Measurements from ENCODE around the gene TSSK6.

TSSK6 gene

DNA sequence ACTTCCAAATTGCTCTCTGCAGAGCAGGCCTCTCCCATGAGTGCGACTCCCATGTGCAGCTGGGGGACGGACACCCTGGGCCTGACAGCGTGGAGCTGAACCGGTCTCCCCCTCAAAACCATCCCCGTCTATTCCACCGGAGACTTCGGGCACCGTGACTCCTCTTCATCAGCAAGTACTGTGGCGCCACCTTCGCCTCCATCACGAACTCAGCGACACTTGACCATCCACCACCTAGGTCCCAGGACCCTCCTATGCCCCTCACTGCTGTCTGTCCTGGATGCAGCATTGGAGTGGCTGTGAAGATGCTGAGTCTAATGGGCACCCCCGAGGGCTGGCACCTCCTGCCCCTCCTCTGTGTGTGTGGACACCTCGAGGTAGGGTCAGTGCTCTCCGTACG lies 43.3 kb upstream of the TSSK6 start:
- no peaks in the 10 kb centered on the region for H3K4me1 Mint-ChIP-seq
- peaks cover 14% of the 10 kb centered on the region for H3K36me3 Mint-ChIP-seq (ENCODE audit: low read depth)
- no peak overlapping the region for H3K27ac Mint-ChIP-seq
- no peak overlapping the region for H3K4me3 Mint-ChIP-seq
- no peaks in the 10 kb centered on the region for H3K27me3 Mint-ChIP-seq (ENCODE audit: low read depth)
- no peaks in the 10 kb centered on the region for H3K9me3 Mint-ChIP-seq
- TF ChIP-seq CTCF (IDR thresholded peaks at IDR 0.05; ENCODE audit: unreplicated experiment in 3 of 3) = no peak

DNA sequence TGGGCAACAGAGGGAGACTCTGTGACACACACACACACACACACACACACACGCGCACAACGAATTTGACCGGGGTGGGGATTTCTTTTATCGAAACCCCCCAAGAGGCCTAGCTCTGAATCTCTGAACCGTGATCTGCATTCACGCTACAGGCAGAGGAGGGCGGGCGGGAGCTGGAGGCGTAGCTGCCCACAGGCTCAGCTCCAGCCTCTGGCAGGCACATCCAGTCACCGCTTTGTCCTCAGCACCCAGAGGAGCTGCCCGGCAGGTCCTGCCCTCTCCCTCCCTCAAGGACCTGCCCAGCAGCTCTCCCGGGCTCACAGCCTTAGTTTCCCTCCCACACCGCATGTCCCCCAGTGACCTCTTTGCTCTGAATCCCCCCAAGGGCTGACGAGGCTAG lies 42.7 kb upstream of the TSSK6 start:
- Mint-ChIP-seq H3K27ac (no peak overlapping the region), H3K27me3 (ENCODE audit: low read depth) (no peaks in the 10 kb centered on the region), H3K9me3 (no peaks in the 10 kb centered on the region), H3K4me1 (no peaks in the 10 kb centered on the region), H3K4me3 (no peak overlapping the region), H3K36me3 (ENCODE audit: low read depth) (peaks cover 14% of the 10 kb centered on the region)
- TF ChIP-seq CTCF (IDR thresholded peaks at IDR 0.05; ENCODE audit: unreplicated experiment in 3 of 3) = no peak

GRCh38 chr19:19554074-19555023 lies 39.0 kb upstream of the TSSK6 start:
- Mint-ChIP-seq H3K36me3 (ENCODE audit: low read depth) (no peaks in the 10 kb centered on the region), H3K9me3 (no peaks in the 10 kb centered on the region), H3K27me3 (ENCODE audit: low read depth) (peaks cover 5% of the 10 kb centered on the region), H3K4me1 (peaks cover 10% of the 10 kb centered on the region), H3K27ac (no peak overlapping the region), H3K4me3 (no peak overlapping the region)
- TF ChIP-seq CTCF (IDR thresholded peaks at IDR 0.05; ENCODE audit: unreplicated experiment in 3 of 3) = peak; percentile 46 to 56 (median 54)

DNA sequence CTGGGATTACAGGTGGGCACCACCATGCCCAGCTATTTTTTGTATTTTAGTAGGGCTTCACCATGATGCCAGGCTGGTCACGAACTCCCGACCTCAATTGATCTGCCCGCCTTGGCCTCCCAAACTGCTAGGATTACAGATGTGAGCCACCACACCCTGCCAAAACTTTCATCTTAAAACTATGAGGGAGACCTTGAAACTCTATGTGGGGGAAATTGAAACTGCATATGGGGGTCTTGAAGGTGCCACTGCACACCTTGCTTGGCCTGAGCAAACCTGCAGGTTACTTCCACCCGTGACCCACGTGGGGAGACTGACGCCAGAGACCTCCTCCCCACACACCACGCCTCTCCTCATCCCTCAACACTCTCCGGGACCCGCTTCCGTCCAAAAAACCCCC lies 38.3 kb upstream of the TSSK6 start:
- TF ChIP-seq CTCF (IDR thresholded peaks at IDR 0.05; ENCODE audit: unreplicated experiment in 3 of 3) = no peak
- no peak overlapping the region for H3K4me3 Mint-ChIP-seq
- no peaks in the 10 kb centered on the region for H3K36me3 Mint-ChIP-seq (ENCODE audit: low read depth)
- peaks cover 15% of the 10 kb centered on the region for H3K4me1 Mint-ChIP-seq
- H3K27me3 Mint-ChIP-seq (ENCODE audit: low read depth) = peaks cover 5% of the 10 kb centered on the region
- no peaks in the 10 kb centered on the region for H3K9me3 Mint-ChIP-seq
- no peak overlapping the region for H3K27ac Mint-ChIP-seq

DNA sequence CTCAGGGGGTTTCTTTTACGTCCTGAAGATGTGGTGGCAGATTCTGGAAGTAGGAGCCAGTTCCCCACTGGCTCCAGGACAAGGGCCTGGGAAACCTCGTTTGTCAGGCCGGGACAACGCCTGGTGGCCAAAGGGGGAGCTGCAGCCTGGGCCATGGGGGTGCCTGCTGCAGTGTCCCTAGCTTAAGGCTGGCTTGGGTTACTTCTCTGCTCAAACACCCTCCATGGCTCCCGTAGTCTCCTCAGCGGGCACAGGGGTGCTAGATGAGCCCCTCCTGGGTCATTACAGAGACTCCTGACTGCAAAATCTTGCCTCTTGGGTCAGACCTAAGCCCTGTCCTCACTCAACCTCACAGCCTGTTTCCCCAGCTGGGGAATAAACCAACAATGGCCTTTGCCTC lies 37.5 kb upstream of the TSSK6 start:
- Mint-ChIP-seq H3K27me3 (ENCODE audit: low read depth) (peaks cover 5% of the 10 kb centered on the region), H3K4me1 (peaks cover 16% of the 10 kb centered on the region), H3K4me3 (no peak overlapping the region), H3K36me3 (ENCODE audit: low read depth) (no peaks in the 10 kb centered on the region), H3K9me3 (no peaks in the 10 kb centered on the region), H3K27ac (no peak overlapping the region)
- peak; percentile 51 to 59 (median 56) for TF ChIP-seq CTCF (IDR thresholded peaks at IDR 0.05; ENCODE audit: unreplicated experiment in 3 of 3)

DNA sequence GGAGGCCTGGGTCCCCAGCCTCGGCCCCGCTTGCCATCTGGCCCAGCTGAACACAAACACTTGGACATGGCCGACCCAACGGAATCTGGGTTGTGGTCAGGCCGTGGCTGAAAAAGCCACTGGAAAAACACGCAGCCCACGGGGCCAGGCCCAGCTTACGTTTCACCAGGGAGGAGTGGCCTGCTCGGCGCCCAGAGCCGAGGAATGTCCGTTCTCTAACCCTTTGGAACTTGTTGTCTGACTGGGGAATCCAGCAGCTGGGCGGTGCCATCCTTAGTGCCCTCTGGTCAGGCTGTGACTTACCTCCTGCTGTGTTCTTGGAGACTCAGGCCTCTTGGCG lies 36.5 kb upstream of the TSSK6 start:
- no peak overlapping the region for H3K27ac Mint-ChIP-seq
- peaks cover 16% of the 10 kb centered on the region for H3K4me1 Mint-ChIP-seq
- no peaks in the 10 kb centered on the region for H3K36me3 Mint-ChIP-seq (ENCODE audit: low read depth)
- peaks cover 5% of the 10 kb centered on the region for H3K27me3 Mint-ChIP-seq (ENCODE audit: low read depth)
- TF ChIP-seq CTCF (IDR thresholded peaks at IDR 0.05; ENCODE audit: unreplicated experiment in 3 of 3) = no peak
- no peak overlapping the region for H3K4me3 Mint-ChIP-seq
- H3K9me3 Mint-ChIP-seq = no peaks in the 10 kb centered on the region

Data from nephron (organoid).